Measurements from ENCODE around the gene AFF3.

AFF3 gene

GRCh38 chr2:99561804-99562203 lies 580.6 kb downstream of the AFF3 start:
- DNase-seq (ENCODE audit: extremely low read depth, low read depth): no peak
- no peak for TF ChIP-seq CTCF (IDR thresholded peaks at IDR 0.05; ENCODE audit: low read depth, low read length)

GRCh38 chr2:99559075-99559662 lies 583.2 kb downstream of the AFF3 start:
- DNase-seq (ENCODE audit: extremely low read depth, low read depth): peak; percentile 27
- TF ChIP-seq CTCF (IDR thresholded peaks at IDR 0.05; ENCODE audit: low read depth, low read length): peak; percentile 99

GRCh38 chr2:99555404-99555803 lies 587.0 kb downstream of the AFF3 start:
- no peak for DNase-seq (ENCODE audit: extremely low read depth, low read depth)
- TF ChIP-seq CTCF (IDR thresholded peaks at IDR 0.05; ENCODE audit: low read depth, low read length): no peak

- TF ChIP-seq CTCF (IDR thresholded peaks at IDR 0.05; ENCODE audit: low read depth, low read length): no peak
- DNase-seq (ENCODE audit: extremely low read depth, low read depth): no peak
Measured at GRCh38 chr2:99554871-99555270, 587.5 kb downstream of the AFF3 start.

- no peak for TF ChIP-seq CTCF (IDR thresholded peaks at IDR 0.05; ENCODE audit: low read depth, low read length)
- no peak for DNase-seq (ENCODE audit: extremely low read depth, low read depth)
Measured at GRCh38 chr2:99554238-99554637, 588.2 kb downstream of the AFF3 start.

- TF ChIP-seq CTCF (IDR thresholded peaks at IDR 0.05; ENCODE audit: low read depth, low read length): no peak
- no peak for DNase-seq (ENCODE audit: extremely low read depth, low read depth)
Measured at GRCh38 chr2:99552529-99552928, 589.9 kb downstream of the AFF3 start.

- TF ChIP-seq CTCF (IDR thresholded peaks at IDR 0.05; ENCODE audit: low read depth, low read length): no peak
- no peak for DNase-seq (ENCODE audit: extremely low read depth, low read depth)
Measured at GRCh38 chr2:99550368-99550767, 592.0 kb downstream of the AFF3 start.

Measured in AG09319 (cell line).